ENCODE data around the gene PSPC1.

The PSPC1 gene

GRCh38 chr13:19672990-19673389, 109.8 kb downstream of the PSPC1 start:
- DNase-seq, result no peak

GRCh38 chr13:19670147-19670546, 112.6 kb downstream of the PSPC1 start:
- DNase-seq, result no peak

GRCh38 chr13:19668778-19669177, 114.0 kb downstream of the PSPC1 start:
- DNase-seq, result no peak

- DNase-seq, result no peak
These were observed 117.3 kb downstream of the PSPC1 start for GRCh38 chr13:19665427-19665859.

- no peak for DNase-seq
These were observed 118.1 kb downstream of the PSPC1 start for GRCh38 chr13:19664481-19665230.

- DNase-seq, result no peak
These were observed 119.2 kb downstream of the PSPC1 start for GRCh38 chr13:19663416-19663979.

- DNase-seq, result no peak
These were observed 121.2 kb downstream of the PSPC1 start for GRCh38 chr13:19661561-19661960.

- no peak for DNase-seq
These were observed 121.6 kb downstream of the PSPC1 start for GRCh38 chr13:19661126-19661525.

- DNase-seq, result no peak
These were observed 123.9 kb downstream of the PSPC1 start for GRCh38 chr13:19658831-19659230.

GRCh38 chr13:19657872-19658591, 124.7 kb downstream of the PSPC1 start:
- DNase-seq, result no peak

Data from activated CD4-positive, CD25-positive, alpha-beta regulatory T cell (primary cell).